GM23338 (cell line): Measurements from ENCODE around the gene PTH1R. TPM values are rescaled to one million over a fixed set of nuclear protein-coding genes. Genes with fewer than 3 reads are reported as not detected.

Experiments
- ATAC-seq: fragments of 200-7000 bp; cut with Tn5 transposase; 3 replicates; pipeline ENCODE4 v1.9.1; 2020
- DNase-seq: peaks from one replicate; pipeline ENCODE4 v3.0.0-alpha.2; 2015; ENCODE audit warnings: low spot score
- H2AFZ ChIP-seq: fragments of 200-600 bp; sonication (generic); 2 replicates; pipeline ENCODE4 v1.8.0; 2016; ENCODE audit warnings: antibody characterized with exemption, mild to moderate bottlenecking, moderate library complexity
- H3F3A ChIP-seq: fragments of 200-600 bp; sonication (generic); replicated peaks from 2 replicates; pipeline ENCODE4 v1.8.0; 2017; ENCODE audit warnings: antibody characterized with exemption, mixed run types, low read depth
- H3K27ac ChIP-seq: fragments of 200-600 bp; sonication (generic); 2 replicates; pipeline ENCODE4 v1.6.1; 2016; ENCODE audit warnings: low read depth
- H3K27me3 ChIP-seq: fragments of 200-600 bp; sonication (generic); 2 replicates; pipeline ENCODE4 v1.8.0; 2016; ENCODE audit warnings: mild to moderate bottlenecking, mixed run types, moderate library complexity; ENCODE audit not compliant: insufficient read depth
- H3K36me3 ChIP-seq: fragments of 200-600 bp; sonication (generic); 2 replicates; pipeline ENCODE4 v1.8.0; 2016; ENCODE audit warnings: mild to moderate bottlenecking; ENCODE audit not compliant: insufficient read depth
- H3K4me1 ChIP-seq: fragments of 200-600 bp; sonication (generic); 2 replicates; pipeline ENCODE4 v1.8.0; 2016; ENCODE audit warnings: mild to moderate bottlenecking, moderate library complexity; ENCODE audit not compliant: insufficient read depth
- H3K4me2 ChIP-seq: fragments of 200-600 bp; sonication (generic); 2 replicates; pipeline ENCODE4 v1.7.1; 2017; ENCODE audit warnings: mixed run types
- H3K4me3 ChIP-seq: fragments of 200-600 bp; sonication (generic); 2 replicates; pipeline ENCODE4 v1.6.1; 2016; ENCODE audit warnings: mixed run types
- H3K79me2 ChIP-seq: fragments of 200-600 bp; sonication (generic); replicated peaks from 2 replicates; pipeline ENCODE4 v1.8.0; 2017; ENCODE audit warnings: mild to moderate bottlenecking; ENCODE audit not compliant: insufficient read depth
- H3K9me2 ChIP-seq: fragments of 200-600 bp; sonication (generic); 2 replicates; pipeline ENCODE4 v1.8.0; 2017; ENCODE audit not compliant: insufficient read depth
- H4K20me1 ChIP-seq: fragments of 200-600 bp; sonication (generic); replicated peaks from 2 replicates; pipeline ENCODE4 v1.8.0; 2017; ENCODE audit warnings: mild to moderate bottlenecking; ENCODE audit not compliant: insufficient read depth
- H3K27ac Mint-ChIP-seq: 2 replicates; pipeline ENCODE4 v1.8.0; 2020; ENCODE audit warnings: inconsistent platforms, mild to moderate bottlenecking, moderate library complexity, mixed read lengths
- H3K27me3 Mint-ChIP-seq: 3 replicates; pipeline ENCODE4 v1.8.0; 2022; ENCODE audit warnings: low read depth, mild to moderate bottlenecking, moderate library complexity, mixed read lengths, inconsistent platforms; ENCODE audit not compliant: insufficient read depth, poor library complexity
- H3K36me3 Mint-ChIP-seq: 3 replicates; pipeline ENCODE4 v1.8.0; 2021; ENCODE audit warnings: low read depth, mild to moderate bottlenecking, inconsistent platforms, moderate library complexity, mixed read lengths
- H3K4me1 Mint-ChIP-seq: 3 replicates; pipeline ENCODE4 v1.8.0; 2020; ENCODE audit warnings: mild to moderate bottlenecking, inconsistent platforms, mixed read lengths
- H3K4me3 Mint-ChIP-seq: 3 replicates; pipeline ENCODE4 v1.8.0; 2021; ENCODE audit warnings: moderate library complexity, mild to moderate bottlenecking, inconsistent platforms, mixed read lengths
- H3K9me3 Mint-ChIP-seq: 3 replicates; pipeline ENCODE4 v1.8.0; 2020; ENCODE audit warnings: moderate library complexity, mild to moderate bottlenecking, inconsistent platforms, mixed read lengths
- CREB1 ChIP-seq: fragments of 250-450 bp; sonication (Bioruptor Pico); IDR thresholded peaks from 2 replicates; pipeline ENCODE4 v1.5.0; 2020; ENCODE audit warnings: low read depth, mild to moderate bottlenecking, moderate library complexity
- ETS1 ChIP-seq: IDR thresholded peaks from 2 replicates; pipeline ENCODE4 v1.6.1; 2016; ENCODE audit warnings: antibody characterized with exemption
- ZNF114 ChIP-seq: fragments of 250-450 bp; sonication (Bioruptor Pico); IDR thresholded peaks from 2 replicates; pipeline ENCODE4 v1.5.0; 2020; ENCODE audit warnings: mild to moderate bottlenecking, moderate library complexity
- ZNF462 ChIP-seq: fragments of 250-450 bp; sonication (Bioruptor Pico); IDR thresholded peaks from 2 replicates; pipeline ENCODE4 v1.5.0; 2020; ENCODE audit warnings: mild to moderate bottlenecking, moderate library complexity
- polyA plus RNA-seq: library from polyadenylated mRNA; unstranded; fragments of >200 nt; fragmentation: Nextera tagmentation; extraction: Ambion mirVana; gene quantifications from 2 replicates; pipeline ENCODE4 v1.2.1, GENCODE V29; 2016
- total RNA-seq: library from RNA; depleted of rRNA; stranded (reverse); fragments of >200 nt; shearing (Covaris generic); gene quantifications from 2 replicates; pipeline ENCODE4 v1.2.3, GENCODE V29; 2014
- TF ChIP-seq, protein P1 (sequence below), 2 experiments: fragments of 200-600 bp in 1 of 2; sonication (generic) in 1 of 2; conservative IDR thresholded peaks; 2 replicates each; pipeline versions ENCODE4 v1.5.1 to v1.6.1; 2016 to 2017; ENCODE audit warnings: antibody characterized with exemption in 2 of 2, low read depth in 2 of 2, mild to moderate bottlenecking in 2 of 2, moderate library complexity in 1 of 2

The PTH1R gene
- total and polyA plus RNA-seq, 2 experiments from 2014 or later, result 1.3 to 1.9 TPM

DNA sequence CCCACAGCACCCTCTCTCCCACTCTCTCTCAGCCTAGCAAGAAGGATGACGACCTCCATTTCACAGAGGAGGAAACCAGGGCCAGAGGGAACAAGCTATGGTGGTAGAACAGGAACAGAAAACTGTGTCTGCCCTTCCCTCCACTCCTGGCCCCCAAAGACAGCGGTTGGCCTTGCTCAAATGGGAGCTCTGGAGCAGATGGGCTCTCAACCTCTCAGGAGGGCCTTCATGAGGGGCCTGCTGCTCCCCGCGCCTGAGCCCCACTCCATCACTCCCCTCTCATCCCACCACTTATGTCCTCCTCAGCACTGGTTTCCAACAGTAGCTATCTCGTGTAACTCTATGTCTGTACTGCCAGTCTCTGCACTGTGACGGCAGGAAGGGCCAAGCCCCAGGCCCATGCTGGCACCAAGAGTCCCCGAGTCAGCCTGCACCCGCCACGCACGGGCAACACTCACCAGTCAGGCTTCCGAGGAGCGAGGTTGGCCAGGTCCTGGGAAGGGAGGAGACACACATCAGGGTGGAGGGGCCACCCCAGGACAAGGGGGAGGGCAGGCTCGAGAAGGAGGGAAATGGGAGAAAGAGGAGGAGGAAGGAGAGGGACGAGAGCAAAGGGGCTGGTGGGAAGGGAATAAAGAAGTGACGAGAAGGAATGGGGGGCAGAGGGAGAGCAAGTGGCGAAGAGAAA is 45.5 kb downstream of the PTH1R start (continued):
- TF ChIP-seq ETS1, result no peak

DNA sequence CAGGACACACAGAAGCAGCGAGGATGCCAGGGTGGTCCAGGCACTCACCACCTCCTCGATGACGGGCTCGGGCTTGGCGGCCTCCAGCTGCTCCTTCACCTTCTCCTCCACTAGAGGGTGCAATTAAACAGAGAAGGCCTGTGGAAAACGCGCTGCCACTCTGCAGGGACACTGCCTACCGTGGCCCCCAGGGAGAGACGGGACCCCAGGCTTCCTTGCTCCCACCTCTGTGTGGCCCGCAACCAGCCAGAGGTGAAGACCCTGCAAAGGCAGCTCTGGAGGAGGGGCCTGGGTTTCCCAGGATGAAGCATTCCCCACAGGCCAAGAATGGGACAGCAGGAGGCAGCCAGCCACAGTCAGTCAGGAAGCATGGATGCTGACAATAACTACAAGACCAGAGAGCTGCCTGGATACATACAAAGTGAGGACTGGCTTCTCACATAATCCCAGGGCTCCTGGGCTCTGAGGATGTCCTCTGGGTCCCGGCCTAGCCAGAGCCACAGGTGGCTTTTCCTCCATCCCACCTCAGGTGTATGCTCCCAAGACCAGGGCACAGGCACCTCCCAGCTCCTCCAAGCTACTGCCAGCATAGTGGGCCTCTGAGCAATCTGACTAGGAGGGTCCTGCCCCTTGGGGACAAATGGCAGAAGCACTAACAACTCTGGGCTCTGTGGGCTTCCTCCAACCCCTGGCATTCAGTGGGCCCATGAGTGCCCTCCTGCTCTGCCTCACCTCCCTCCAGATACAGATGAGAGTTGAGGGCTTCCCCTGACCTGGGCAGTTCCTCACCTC is 46.2 kb downstream of the PTH1R start:
- no peak overlapping the region for H3K4me3 ChIP-seq
- Mint-ChIP-seq H3K27me3 (peaks cover 7% of the 10 kb centered on the region), H3K27ac (no peak overlapping the region), H3K9me3 (no peaks in the 10 kb centered on the region), H3K4me3 (no peak overlapping the region), H3K36me3 (peaks cover 56% of the 10 kb centered on the region), H3K4me1 (no peaks in the 10 kb centered on the region)
- DNase-seq (peak; percentile 82), ATAC-seq (peak; percentile 91)
- H3K79me2 ChIP-seq, result peaks cover 6% of the 10 kb centered on the region
- no peaks in the 10 kb centered on the region for H3K9me2 ChIP-seq
- no peak overlapping the region for H3K4me2 ChIP-seq
- H3F3A ChIP-seq, result 0 out of 2 replicates have a peak, but pooled peaks cover 13% of the 10 kb centered on the region
- TF ChIP-seq, protein P1, sequence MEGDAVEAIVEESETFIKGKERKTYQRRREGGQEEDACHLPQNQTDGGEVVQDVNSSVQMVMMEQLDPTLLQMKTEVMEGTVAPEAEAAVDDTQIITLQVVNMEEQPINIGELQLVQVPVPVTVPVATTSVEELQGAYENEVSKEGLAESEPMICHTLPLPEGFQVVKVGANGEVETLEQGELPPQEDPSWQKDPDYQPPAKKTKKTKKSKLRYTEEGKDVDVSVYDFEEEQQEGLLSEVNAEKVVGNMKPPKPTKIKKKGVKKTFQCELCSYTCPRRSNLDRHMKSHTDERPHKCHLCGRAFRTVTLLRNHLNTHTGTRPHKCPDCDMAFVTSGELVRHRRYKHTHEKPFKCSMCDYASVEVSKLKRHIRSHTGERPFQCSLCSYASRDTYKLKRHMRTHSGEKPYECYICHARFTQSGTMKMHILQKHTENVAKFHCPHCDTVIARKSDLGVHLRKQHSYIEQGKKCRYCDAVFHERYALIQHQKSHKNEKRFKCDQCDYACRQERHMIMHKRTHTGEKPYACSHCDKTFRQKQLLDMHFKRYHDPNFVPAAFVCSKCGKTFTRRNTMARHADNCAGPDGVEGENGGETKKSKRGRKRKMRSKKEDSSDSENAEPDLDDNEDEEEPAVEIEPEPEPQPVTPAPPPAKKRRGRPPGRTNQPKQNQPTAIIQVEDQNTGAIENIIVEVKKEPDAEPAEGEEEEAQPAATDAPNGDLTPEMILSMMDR (conservative IDR thresholded peaks at IDR 0.05; ENCODE audit: low read depth in 2 of 2), result peak; percentile 79 to 86
- no peak for TF ChIP-seq CREB1
- no peak for TF ChIP-seq ETS1
- no peaks in the 10 kb centered on the region for H3K4me1 ChIP-seq
- no peak overlapping the region for H2AFZ ChIP-seq
- no peaks in the 10 kb centered on the region for H3K27me3 ChIP-seq
- H3K36me3 ChIP-seq, result peaks cover 26% of the 10 kb centered on the region
- H3K27ac ChIP-seq, result 0 out of 2 replicates have a peak overlapping the region, but pooled peaks have one; percentile 32
- H4K20me1 ChIP-seq, result peaks cover 14% of the 10 kb centered on the region; the same call in 1 of the 2 replicates

GRCh38 chr3:46924921-46925584 is 47.5 kb downstream of the PTH1R start:
- no peak overlapping the region for H3K4me3 Mint-ChIP-seq
- Histone ChIP-seq H3K79me2 (peaks cover 17% of the 10 kb centered on the region), H3K36me3 (peaks cover 16% of the 10 kb centered on the region; the same call in 1 of the 2 replicates), H3K27ac (no peak overlapping the region), H4K20me1 (peaks cover 14% of the 10 kb centered on the region; the same call in 1 of the 2 replicates), H3K4me3 (no peak overlapping the region), H3K4me1 (no peaks in the 10 kb centered on the region), H3K27me3 (no peaks in the 10 kb centered on the region), H3K9me2 (no peaks in the 10 kb centered on the region), H3K4me2 (no peak overlapping the region), H2AFZ (no peak overlapping the region), H3F3A (0 out of 2 replicates have a peak, but pooled peaks cover 13% of the 10 kb centered on the region)
- ATAC-seq, result no peak
- no peaks in the 10 kb centered on the region for H3K4me1 Mint-ChIP-seq
- no peaks in the 10 kb centered on the region for H3K9me3 Mint-ChIP-seq
- DNase-seq, result no peak
- H3K27me3 Mint-ChIP-seq, result peaks cover 7% of the 10 kb centered on the region
- H3K36me3 Mint-ChIP-seq, result peaks cover 43% of the 10 kb centered on the region
- no peak overlapping the region for H3K27ac Mint-ChIP-seq
- no peak for TF ChIP-seq ZNF462 (CRISPR knock-in tag)
- no peak for TF ChIP-seq ZNF114
